ENCODE results near the gene AKAP8L.

Gene AKAP8L

DNA sequence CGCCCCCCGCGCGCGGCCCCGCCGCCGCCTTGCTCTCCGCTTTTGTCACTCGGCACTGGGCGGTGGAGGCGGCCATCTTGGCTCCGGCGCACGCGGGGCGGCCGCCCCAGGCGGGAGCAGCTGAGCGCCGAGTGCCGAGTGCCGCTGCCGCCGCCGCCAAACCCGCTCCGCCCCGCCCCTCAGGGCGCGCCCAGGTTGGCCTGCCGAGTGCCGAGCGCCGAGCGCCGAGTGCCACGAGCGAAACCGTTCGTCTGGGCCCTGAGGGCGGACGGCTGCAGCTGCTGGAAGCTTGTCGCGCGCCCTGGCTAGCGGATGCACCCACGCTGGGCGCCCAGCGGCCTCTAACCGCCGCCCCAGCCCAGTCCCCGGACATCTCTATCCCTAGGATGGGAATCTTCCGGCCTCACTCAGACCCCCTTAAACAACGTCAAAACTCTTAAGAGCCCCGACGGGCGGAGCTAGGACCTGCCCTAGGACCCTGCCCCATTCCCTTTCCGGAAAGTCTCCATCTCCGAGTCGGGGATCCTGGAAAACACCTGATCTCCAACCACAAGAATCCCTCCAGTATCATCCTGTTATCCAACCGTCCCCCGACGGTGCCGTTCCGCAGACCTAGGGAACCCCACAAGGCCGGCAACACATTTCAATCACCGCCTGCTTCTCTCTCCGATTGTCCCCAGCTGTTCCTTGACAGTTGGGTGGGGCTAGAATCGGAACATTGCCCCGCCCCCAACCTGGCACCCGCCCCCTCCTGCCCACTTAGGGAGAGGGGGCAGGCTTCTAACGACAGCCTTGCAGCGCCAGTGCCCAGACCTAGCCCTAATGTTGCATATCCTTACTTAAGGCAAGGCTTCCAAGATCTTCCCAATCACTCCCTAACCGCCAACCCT, 14.1 kb upstream of the AKAP8L start:
- DNase-seq (ENCODE audit: low spot score), result peak; percentile 92

DNA sequence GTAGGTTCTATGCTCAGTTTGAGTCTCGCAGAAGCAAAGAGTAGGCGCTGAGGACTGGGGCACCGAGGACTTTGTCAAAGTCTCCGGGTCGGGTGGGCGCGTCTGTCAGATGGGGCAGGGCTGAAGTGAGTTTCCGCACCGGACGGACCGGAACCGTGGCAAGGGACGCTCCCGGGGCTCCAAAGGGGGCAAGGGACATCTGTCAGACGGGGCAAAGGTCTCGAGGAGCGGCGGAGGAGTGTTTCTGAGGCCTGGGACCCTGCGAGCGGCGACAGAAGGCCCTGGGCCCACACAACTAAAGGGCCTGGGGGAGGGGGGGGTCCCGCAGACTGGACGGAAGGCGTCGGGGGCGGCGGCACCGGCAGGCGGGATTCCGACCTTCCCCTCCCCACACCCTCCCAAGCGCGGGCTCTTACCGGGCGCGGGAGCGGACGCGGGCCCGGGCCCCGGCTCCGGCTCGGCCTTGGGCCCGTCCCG, 13.3 kb upstream of the AKAP8L start:
- DNase-seq (ENCODE audit: low spot score), result peak; percentile 40

DNA sequence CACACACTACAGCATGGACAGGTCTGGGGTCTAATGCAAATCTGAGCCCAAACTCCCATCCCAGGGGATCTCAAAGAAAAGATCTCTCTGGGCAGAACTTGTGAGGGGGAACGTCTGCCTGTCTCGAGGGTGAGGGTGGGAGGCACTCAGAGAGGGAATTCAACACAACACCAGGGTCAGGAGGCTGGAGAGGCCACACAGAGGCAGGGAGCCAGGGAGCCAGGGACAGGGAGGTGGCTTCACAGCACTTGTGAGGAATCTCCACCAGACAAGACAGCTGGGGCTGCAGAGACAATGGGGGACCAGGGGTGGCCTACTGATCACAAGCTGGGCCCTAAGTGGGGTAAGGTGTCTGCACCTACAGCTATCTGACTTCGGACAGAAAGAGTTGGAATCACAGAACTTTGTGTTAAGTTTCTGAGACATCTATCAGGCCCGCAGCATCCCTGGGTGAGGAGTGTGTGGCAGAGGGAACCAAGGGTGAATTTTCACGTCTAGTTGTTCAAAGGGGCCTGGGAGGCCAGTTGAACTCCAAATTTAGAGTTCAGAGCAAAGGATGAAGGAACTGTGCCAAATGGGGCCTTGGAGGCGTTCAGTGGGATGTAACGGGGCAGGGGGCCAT, 12.7 kb upstream of the AKAP8L start:
- DNase-seq (ENCODE audit: low spot score), result peak; percentile 15

GRCh38 chr19:15430526-15431120, 11.8 kb upstream of the AKAP8L start:
- no peak for DNase-seq (ENCODE audit: low spot score)

DNA sequence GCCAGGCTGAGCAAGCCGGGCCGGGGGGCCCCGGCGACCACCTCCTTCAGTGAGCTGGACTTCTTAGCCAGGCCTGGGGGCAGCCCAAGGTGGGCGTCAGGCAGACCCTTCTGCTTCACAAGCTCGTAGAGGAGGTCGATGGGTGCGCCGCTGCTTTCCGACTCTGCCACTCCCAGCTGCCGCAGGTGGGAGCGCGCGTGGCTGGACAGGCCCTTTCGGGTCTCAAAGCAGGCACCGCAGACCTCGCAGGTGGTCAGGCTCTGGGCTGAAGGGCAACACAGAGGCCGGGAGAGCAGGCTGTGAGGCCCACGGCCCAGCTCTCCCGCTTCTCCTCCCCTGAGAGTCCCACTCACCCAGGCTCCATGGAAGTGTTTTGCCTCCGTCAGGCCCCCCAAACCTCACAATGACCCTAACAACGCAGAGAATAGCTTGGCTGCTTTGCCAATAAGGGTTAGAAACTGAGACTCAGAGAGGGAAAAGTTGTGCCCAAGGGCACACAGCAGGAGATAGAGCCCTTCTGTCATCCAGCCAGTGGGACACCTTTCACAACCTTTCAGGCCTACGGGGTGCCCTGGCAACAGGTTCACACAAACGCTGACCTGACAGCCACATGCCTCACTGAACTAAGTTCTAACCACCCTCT, 11.2 kb upstream of the AKAP8L start:
- DNase-seq (ENCODE audit: low spot score), result no peak

- DNase-seq (ENCODE audit: low spot score), result no peak
These were observed 10.4 kb upstream of the AKAP8L start for GRCh38 chr19:15428956-15429824.

GRCh38 chr19:15427991-15428471, 9.2 kb upstream of the AKAP8L start:
- DNase-seq (ENCODE audit: low spot score), result no peak

- DNase-seq (ENCODE audit: low spot score), result no peak
These were observed 8.5 kb upstream of the AKAP8L start for GRCh38 chr19:15427350-15427700.

- DNase-seq (ENCODE audit: low spot score), result no peak
These were observed 7.9 kb upstream of the AKAP8L start for GRCh38 chr19:15426485-15427349.

- no peak for DNase-seq (ENCODE audit: low spot score)
These were observed 6.6 kb upstream of the AKAP8L start for GRCh38 chr19:15425321-15425950.

- DNase-seq (ENCODE audit: low spot score), result no peak
These were observed 6.0 kb upstream of the AKAP8L start for GRCh38 chr19:15424692-15425272.

DNA sequence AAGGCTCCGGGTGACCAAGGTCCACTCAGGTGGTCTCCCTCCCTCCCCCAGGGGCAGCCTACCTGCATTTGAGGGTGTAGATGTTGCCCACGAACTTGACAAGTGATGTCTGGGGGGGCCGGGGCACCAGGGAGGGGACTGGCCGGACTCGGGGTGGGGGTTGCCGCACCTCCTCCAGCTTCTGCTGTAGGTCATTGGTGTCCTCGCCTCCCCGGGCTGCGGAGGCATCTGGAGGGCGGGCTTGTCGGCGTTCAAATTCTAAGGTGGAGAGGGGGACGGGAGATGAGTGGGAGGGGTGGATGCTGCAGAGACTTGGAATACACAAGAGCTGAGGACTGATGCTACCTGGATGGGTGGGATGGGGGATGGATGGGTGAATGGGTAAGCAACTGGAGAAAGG, 5.3 kb upstream of the AKAP8L start:
- no peak for DNase-seq (ENCODE audit: low spot score)

GRCh38 chr19:15423130-15423529, 4.3 kb upstream of the AKAP8L start:
- DNase-seq (ENCODE audit: low spot score), result no peak

DNA sequence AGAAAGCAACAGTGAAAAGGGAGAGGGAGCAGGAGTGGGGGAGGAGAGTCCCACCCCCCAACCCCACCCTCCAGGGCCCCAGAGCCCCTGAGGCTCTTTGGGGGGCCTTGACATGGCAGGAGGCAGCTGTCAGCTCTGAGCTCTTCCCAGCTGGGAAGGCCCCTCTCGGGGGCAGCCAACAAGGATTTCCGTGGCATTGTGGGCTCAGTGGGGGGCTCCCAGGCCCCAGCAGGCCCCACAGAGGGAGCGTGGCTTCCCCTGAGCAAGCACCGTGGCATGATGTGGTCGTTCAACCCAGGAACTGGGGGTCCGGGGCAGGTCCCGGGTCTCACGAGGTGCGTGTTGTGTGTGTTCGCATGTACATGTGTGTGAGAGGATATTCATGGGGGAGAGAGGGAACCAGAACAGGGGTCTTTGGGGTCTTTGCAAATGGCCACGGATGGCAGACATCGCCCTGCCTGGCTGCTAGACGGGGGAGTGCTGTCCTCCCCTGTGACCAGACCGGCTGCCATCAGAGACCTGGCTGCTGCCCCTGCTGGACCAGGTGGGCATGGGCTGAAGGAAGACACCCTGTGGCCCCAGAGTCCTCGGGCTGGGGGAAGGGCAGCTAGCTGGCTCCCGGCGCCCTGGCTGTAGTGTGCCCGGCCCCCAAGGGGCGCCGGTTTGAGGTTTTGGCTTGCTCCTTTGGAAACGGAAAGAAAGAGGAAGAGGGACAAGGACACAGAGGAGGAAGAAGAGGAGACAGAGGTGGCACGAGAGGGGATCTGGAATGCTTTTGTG, 3.7 kb upstream of the AKAP8L start:
- DNase-seq (ENCODE audit: low spot score), result no peak

GRCh38 chr19:15421721-15422260, 3.0 kb upstream of the AKAP8L start:
- no peak for DNase-seq (ENCODE audit: low spot score)

DNA sequence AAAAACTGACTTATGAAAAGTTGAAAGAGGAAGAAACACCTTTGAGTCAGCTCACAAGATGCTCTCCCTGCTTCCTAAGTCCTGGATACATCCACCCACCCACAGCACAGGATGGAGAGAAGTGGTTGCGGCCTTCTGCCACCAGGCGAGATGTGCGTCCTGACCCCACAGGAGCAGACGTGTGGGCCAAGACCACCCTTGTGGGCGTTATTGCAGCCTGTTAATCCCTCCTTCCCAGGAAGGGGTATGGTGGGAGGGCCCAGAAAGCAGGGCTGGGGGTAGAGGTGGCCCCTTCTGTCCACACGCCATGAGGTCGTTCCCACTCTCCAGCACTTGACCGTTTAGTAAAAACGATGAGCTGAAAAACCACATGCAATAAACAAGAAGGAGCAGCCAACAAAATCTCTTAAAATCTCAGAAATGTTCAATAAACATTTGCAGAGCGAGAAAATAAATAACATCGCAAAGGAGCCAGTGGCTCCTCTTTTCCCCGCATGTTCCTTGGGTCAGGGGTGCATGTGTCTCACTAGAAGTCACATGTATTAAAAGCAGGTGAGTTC, 2.4 kb upstream of the AKAP8L start:
- no peak for DNase-seq (ENCODE audit: low spot score)

GRCh38 chr19:15419413-15420025, 731 bp upstream of the AKAP8L start:
- no peak for DNase-seq (ENCODE audit: low spot score)

DNA sequence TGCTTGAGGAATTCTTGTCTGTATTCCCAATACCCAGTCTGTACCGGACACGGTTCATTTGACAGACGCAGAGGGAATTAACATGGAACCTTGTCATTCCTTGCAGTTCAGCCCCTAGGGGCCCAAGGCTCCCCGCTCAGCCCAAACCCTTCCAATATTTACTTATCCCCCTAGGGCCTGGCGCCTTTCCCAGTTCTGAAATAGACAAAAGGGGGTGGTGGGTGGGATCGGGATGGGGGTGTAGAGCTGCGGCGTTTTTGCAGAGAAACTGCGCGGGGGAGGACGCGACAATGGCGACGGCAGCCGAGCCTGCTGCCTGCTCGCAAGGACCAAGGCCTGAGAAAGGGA, 583 bp downstream of the AKAP8L start:
- DNase-seq (ENCODE audit: low spot score), result no peak
